Left lung (tissue), 10 donors: Measurements from ENCODE around the gene ADGRA1. TPM values are rescaled to one million over a fixed set of nuclear protein-coding genes. Genes with fewer than 3 reads are reported as not detected.

Experiments used
- ATAC-seq: fragments of 200-7000 bp; cut with Tn5 transposase; one replicate; pipeline ENCODE4 v1.9.1; 2020; ENCODE audit warnings: moderate library complexity
- DNase-seq, 4 donors: peaks; one replicate each; pipeline ENCODE4 v3.0.0-alpha.2; 2013 to 2020
- H3K27ac ChIP-seq, 2 donors: fragments of 200-600 bp; sonication (generic) in 1 of 2; one replicate each; pipeline versions ENCODE4 v1.5.0 to v1.8.0; 2020 to 2021
- H3K27me3 ChIP-seq, 2 donors: fragments of 200-600 bp; sonication (generic) in 1 of 2; one replicate each; pipeline versions ENCODE4 v1.5.0 to v1.8.0; 2020 to 2021
- H3K36me3 ChIP-seq, 2 donors: fragments of 200-600 bp; sonication (generic) in 1 of 2; one replicate each; pipeline versions ENCODE4 v1.5.0 to v1.8.0; 2020 to 2021
- H3K4me1 ChIP-seq, 2 donors: fragments of 200-600 bp; one replicate each; pipeline ENCODE4 v1.8.0; 2021
- H3K4me3 ChIP-seq, 2 donors: fragments of 200-600 bp; sonication (generic) in 1 of 2; one replicate each; pipeline versions ENCODE4 v1.5.0 to v1.8.0; 2020 to 2021; ENCODE audit warnings: mild to moderate bottlenecking in 1 of 2
- H3K9me3 ChIP-seq, 2 donors: fragments of 200-600 bp; sonication (generic) in 1 of 2; one replicate each; pipeline versions ENCODE4 v1.5.0 to v1.8.0; 2020 to 2021
- intact Hi-C, 2 donors: fragments of 100-400 bp; cut with DNase I; formaldehyde crosslinking; loops; one replicate each; pipeline versions ENCODE4 v1.11.2 to v1.14.2; 2022
- polyA plus RNA-seq, 6 donors: library from polyadenylated mRNA; unstranded; fragments of 120-200 nt; gene quantifications; one replicate each; pipeline ENCODE4 v1.2.1, GENCODE V29; 2013; ENCODE audit not compliant: insufficient read length in 6 of 6
- total RNA-seq, 2 donors: library from RNA; stranded (reverse); fragmentation: NEBNext Ultra II Directional; extraction: Animal tissue kit (Norgen Biotek cat#: 25700); gene quantifications; one replicate each; pipeline ENCODE4 v1.2.1, GENCODE V29; 2021
- TF ChIP-seq, protein P1 (sequence below), 2 donors: fragments of 200-600 bp; sonication (generic) in 1 of 2; IDR thresholded peaks; one replicate each; pipeline versions ENCODE4 v1.5.0 to v1.8.0; 2021; ENCODE audit warnings: antibody characterized with exemption in 2 of 2
- donor health status: DM: no; HTN: yes; CAD: no.
- donor health status: DM: no; HTN: no; CAD: no.

ADGRA1 gene
- total and polyA plus RNA-seq, 8 donors, result 0.07 to 0.24 (median 0.09) TPM; not detected in 1

DNA sequence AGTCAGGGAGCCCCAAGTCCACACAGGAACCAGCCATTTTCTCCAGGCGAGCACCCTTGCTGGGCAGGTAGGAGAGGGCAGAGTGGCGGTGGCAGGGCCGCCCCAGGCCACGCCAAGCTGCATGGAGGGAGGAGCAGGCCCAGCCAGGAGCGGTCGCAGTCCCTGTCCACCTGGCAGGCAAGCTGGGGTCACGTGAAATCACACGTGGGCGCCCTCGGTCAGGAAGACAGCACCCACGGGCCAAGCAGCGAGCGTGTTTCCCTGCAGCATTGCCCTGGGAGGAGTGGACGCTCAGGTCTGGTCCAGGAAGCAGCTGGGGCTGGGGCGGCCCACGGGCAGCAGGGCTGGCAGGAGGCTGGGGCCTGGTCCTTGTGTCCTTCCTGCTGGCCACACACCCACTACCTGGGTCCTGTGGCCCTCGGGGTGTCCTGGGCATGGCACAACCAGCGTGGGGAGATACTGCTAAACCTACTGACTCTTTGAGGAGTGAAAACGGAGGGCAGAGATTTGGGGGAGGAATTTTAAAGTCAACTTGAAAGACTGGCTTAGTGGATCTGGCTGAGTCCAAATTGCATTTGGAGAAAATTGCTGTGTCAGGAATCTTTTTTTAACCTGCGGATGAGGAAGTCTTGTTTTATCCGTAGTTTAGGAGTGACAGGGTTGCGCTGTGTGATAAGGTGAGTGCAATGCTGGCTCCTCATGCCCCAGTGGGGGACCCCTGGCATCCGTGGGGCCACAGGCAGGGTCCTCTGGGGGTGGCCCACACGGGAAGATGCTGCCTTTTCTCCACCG is 12.2 kb upstream of the ADGRA1 start:
- H3K9me3 ChIP-seq, result no peaks in the 10 kb centered on the region
- no peak for DNase-seq
- ATAC-seq, result no peak
- intact Hi-C loops, result no loop called here
- no peaks in the 10 kb centered on the region for H3K36me3 ChIP-seq
- TF ChIP-seq, protein P1, sequence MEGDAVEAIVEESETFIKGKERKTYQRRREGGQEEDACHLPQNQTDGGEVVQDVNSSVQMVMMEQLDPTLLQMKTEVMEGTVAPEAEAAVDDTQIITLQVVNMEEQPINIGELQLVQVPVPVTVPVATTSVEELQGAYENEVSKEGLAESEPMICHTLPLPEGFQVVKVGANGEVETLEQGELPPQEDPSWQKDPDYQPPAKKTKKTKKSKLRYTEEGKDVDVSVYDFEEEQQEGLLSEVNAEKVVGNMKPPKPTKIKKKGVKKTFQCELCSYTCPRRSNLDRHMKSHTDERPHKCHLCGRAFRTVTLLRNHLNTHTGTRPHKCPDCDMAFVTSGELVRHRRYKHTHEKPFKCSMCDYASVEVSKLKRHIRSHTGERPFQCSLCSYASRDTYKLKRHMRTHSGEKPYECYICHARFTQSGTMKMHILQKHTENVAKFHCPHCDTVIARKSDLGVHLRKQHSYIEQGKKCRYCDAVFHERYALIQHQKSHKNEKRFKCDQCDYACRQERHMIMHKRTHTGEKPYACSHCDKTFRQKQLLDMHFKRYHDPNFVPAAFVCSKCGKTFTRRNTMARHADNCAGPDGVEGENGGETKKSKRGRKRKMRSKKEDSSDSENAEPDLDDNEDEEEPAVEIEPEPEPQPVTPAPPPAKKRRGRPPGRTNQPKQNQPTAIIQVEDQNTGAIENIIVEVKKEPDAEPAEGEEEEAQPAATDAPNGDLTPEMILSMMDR (IDR thresholded peaks at IDR 0.05), result no peak
- no peak overlapping the region for H3K27ac ChIP-seq
- no peaks in the 10 kb centered on the region for H3K4me1 ChIP-seq
- no peak overlapping the region for H3K4me3 ChIP-seq
- peaks cover 0 to 70% of the 10 kb centered on the region in 2 donors for H3K27me3 ChIP-seq

DNA sequence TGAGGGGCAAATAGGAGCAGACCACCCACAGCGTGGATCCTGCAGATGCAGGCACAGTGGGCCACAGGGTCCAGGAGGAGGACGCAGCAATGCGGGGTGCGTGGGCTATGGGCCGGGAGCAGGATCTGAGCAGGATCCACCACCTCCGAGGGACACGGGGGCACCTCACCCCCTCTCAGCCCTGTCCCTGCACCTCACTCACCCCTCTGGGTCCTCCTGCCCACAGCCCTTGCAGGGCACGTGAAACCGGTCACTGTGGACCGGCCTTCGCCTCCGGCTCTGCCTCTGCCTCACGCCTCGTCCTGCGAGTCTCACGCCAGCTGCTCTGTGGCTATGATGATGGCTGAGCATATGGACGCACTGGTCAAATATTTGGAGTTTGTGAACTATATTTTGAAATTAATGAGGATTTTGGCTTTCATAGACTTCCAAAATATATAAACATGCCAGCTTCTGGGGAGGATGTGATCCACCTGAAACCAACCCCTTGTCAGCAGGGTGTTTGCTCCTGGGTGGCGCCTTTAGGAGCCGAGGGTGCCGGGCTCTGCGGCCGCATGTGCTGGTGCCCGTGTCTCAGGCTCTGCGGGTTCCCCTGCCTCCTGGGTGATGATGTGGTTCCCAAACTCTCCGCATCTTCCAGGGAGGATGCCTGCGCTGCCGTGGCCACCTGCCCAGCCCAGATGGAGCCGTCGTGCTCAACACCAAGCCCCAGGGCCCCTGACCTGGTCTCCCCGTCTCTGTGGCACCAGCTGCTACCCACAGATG is 11.3 kb upstream of the ADGRA1 start:
- Histone ChIP-seq H3K27ac (no peak overlapping the region), H3K36me3 (no peaks in the 10 kb centered on the region), H3K9me3 (no peaks in the 10 kb centered on the region), H3K4me1 (no peaks in the 10 kb centered on the region), H3K27me3 (peaks cover 0 to 72% of the 10 kb centered on the region in 2 donors), H3K4me3 (no peak overlapping the region)
- ATAC-seq (no peak), DNase-seq (peak in 1 of 4 donors; percentile 71)
- intact Hi-C loops, result no loop called here
- TF ChIP-seq, protein P1 (IDR thresholded peaks at IDR 0.05), result no peak

DNA sequence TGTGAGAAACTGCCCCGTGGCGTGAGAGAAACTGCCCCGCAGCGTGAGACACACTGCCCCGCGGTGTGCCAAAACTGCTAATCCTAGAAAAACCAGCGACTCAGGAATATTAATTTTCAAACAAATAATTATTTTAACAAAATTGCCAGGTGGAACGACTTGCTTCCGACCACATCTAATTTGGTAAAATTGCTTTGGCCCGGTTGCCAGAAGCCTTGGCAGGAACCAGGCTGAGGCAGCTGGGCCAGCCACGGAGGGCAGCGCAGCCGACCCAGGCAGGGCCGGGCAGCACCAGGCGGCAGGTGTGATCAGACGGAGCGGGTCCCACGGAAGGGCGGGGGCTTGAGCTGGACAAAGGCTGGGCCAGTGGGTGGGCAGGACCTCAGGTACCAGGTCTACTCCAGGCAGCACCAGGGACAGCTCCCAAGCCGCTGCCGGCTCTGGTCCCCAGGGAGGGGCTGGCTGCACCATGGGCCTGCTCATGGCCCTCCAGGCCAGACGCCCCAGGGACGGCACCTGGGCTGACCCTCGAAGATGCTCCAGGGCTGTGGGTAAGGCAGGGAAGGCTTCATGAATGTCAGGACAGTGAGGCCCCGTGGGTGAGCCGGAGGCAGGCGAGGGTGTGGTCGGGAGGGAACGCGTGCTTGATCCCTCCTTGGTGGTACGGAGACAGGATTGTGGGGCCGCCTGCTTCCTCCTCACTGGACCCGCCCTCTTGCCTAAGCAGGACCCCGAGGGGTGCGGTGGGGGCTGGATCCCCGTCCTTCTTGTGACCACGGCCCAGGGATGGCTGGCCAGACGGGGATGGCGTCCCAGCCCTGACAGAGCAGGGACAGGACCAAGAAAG is 7.7 kb upstream of the ADGRA1 start:
- Histone ChIP-seq H3K4me1 (no peaks in the 10 kb centered on the region), H3K27me3 (peaks cover 0 to 75% of the 10 kb centered on the region in 2 donors), H3K27ac (no peak overlapping the region), H3K4me3 (no peak overlapping the region), H3K36me3 (no peaks in the 10 kb centered on the region), H3K9me3 (no peaks in the 10 kb centered on the region)
- DNase-seq (no peak), ATAC-seq (peak; percentile 22)
- TF ChIP-seq, protein P1 (IDR thresholded peaks at IDR 0.05), result no peak
- intact Hi-C loops, result no loop called here

DNA sequence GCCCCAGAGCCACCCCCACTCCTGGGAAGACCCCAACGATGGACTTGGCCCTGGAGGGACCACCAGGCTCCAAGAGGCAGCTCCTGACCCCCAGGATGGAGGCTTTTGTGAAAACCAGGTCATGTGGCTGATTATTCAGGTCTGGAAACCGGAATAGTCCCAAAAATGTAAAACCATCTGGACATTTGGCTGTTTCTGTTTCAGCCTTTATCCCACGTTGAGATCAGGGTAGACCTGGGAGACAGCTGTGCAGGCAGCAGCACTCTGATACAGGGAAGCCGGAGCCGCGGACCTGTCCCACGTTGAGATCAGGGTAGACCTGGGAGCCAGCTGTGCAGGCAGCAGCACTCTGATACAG is 7.1 kb upstream of the ADGRA1 start:
- Histone ChIP-seq H3K27me3 (peaks cover 0 to 75% of the 10 kb centered on the region in 2 donors), H3K4me1 (no peaks in the 10 kb centered on the region), H3K9me3 (no peaks in the 10 kb centered on the region), H3K36me3 (no peaks in the 10 kb centered on the region), H3K27ac (no peak overlapping the region), H3K4me3 (no peak overlapping the region)
- DNase-seq (no peak), ATAC-seq (no peak)
- intact Hi-C loops, result no loop called here
- TF ChIP-seq, protein P1 (IDR thresholded peaks at IDR 0.05), result no peak
